22Rv1 (cell line): ENCODE measurements around the gene FAM167B.
"Not testable (repeated sequence)": the region's sequence is repeated elsewhere in the genome, so short reads cannot be mapped to it uniquely, and the experiment has no call there.

Source experiments
- CTCF ChIP-seq: fragments of 450-650 bp; IDR thresholded peaks from 2 replicates; pipeline ENCODE4 v1.5.1; 2017; ENCODE audit warnings: mild to moderate bottlenecking
- ZFX ChIP-seq: fragments of 450-650 bp; IDR thresholded peaks from 2 replicates; pipeline ENCODE4 v1.6.1; 2017; ENCODE audit warnings: antibody characterized with exemption, borderline replicate concordance

DNA sequence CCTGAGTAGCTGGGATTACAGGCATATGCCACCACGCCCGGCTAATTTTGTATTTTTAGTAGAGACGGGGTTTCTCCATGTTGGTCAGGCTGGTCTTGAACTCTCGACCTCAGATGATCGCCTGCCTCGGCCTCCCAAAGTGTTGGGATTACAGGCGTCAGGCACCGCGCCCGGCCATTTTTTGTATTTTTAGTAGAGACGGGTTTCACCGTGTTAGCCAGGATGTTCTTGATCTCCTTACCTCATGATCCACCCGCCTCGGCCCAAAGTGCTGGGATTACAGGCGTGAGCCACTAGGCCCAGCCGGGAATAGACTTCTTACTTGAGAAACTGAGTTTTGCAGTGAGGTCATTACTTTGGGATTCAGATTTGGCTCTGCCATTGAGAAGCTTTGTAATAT lies 51.2 kb downstream of the FAM167B start:
- not testable (repeated sequence) for TF ChIP-seq CTCF, ZFX
